AG10803 (cell line): ENCODE data around the gene MGST2.

Source experiments
- DNase-seq: peaks from one replicate; pipeline ENCODE4 v3.0.0; 2010; ENCODE audit warnings: low read depth
- H3K4me3 ChIP-seq: 2 replicates; pipeline ENCODE4 v1.5.1; 2011; ENCODE audit warnings: mild to moderate bottlenecking, low read length, control low read depth
- CTCF ChIP-seq: conservative IDR thresholded peaks from 2 replicates; pipeline ENCODE4 v1.5.1; 2011; ENCODE audit warnings: mild to moderate bottlenecking, low read length, control low read depth, inconsistent platforms

MGST2 gene

GRCh38 chr4:139749338-139749737, 83.7 kb downstream of the MGST2 start:
- TF ChIP-seq CTCF = no peak
- no peak overlapping the region for H3K4me3 ChIP-seq
- DNase-seq = no peak

GRCh38 chr4:139749835-139750498, 84.3 kb downstream of the MGST2 start:
- TF ChIP-seq CTCF = no peak
- H3K4me3 ChIP-seq = no peak overlapping the region
- DNase-seq = no peak

- DNase-seq = no peak
- no peak overlapping the region for H3K4me3 ChIP-seq
- TF ChIP-seq CTCF = no peak
These were observed 88.1 kb downstream of the MGST2 start for GRCh38 chr4:139753686-139754085.
